Uterus (tissue), 4 donors: ENCODE results near the gene ITIH1. TPM values are rescaled to one million over a fixed set of nuclear protein-coding genes. Genes with fewer than 3 reads are reported as not detected.
"Not testable (repeated sequence)": the region's sequence is repeated elsewhere in the genome, so short reads cannot be mapped to it uniquely, and the experiment has no call there.

Source experiments
- DNase-seq, 2 donors: peaks; one replicate each; pipeline ENCODE4 v3.0.0-alpha.2; 2019 to 2020
- H3K27ac ChIP-seq, 2 donors: fragments of 200-600 bp; sonication (generic); 1 replicate in 1 of 2; 2 replicates in 1 of 2; pipeline ENCODE4 v1.5.1; 2016 to 2018
- H3K27me3 ChIP-seq, 2 donors: fragments of 200-600 bp; sonication (generic); one replicate each; pipeline ENCODE4 v1.5.1; 2018 to 2019; ENCODE audit warnings: control low read depth in 1 of 2
- H3K36me3 ChIP-seq, 2 donors: fragments of 200-600 bp; sonication (generic); one replicate each; pipeline ENCODE4 v1.5.1; 2019; ENCODE audit warnings: control low read depth in 1 of 2
- H3K4me1 ChIP-seq, 2 donors: fragments of 200-600 bp; sonication (generic); one replicate each; pipeline ENCODE4 v1.5.1; 2018 to 2019; ENCODE audit warnings: control low read depth in 1 of 2
- H3K4me3 ChIP-seq, 2 donors: fragments of 200-600 bp; sonication (generic); 1 replicate in 1 of 2; 2 replicates in 1 of 2; pipeline ENCODE4 v1.5.1; 2018 to 2019; ENCODE audit warnings: mild to moderate bottlenecking in 1 of 2
- H3K9me3 ChIP-seq, 2 donors: fragments of 200-600 bp; sonication (generic); one replicate each; pipeline ENCODE4 v1.5.1; 2019; ENCODE audit warnings: control low read depth in 1 of 2
- CTCF ChIP-seq, 4 experiments: fragments of 200-600 bp in 2 of 4; fragments of 450-650 bp in 2 of 4; sonication (generic) in 2 of 4; IDR thresholded peaks; one replicate each; pipeline ENCODE4 v1.5.1; 2016 to 2019; ENCODE audit warnings: antibody characterized with exemption in 4 of 4, mild to moderate bottlenecking in 2 of 4, moderate library complexity in 1 of 4
- POLR2A ChIP-seq, 2 donors: fragments of 450-650 bp; IDR thresholded peaks; one replicate each; pipeline ENCODE4 v1.6.1; 2016; ENCODE audit warnings: antibody characterized with exemption in 2 of 2, mild to moderate bottlenecking in 1 of 2, moderate library complexity in 1 of 2
- intact Hi-C: fragments of 100-400 bp; cut with DNase I; formaldehyde crosslinking; loops from one replicate; pipeline ENCODE4 v1.15.1; 2023; ENCODE audit warnings: low total_unique reads
- total RNA-seq, 4 donors: library from RNA; depleted of rRNA in 3 of 4; stranded (reverse); fragments of >200 nt in 3 of 4; gene quantifications; one replicate each; pipeline versions ENCODE4 v1.1.0 to v1.2.4, GENCODE V29; 2014 to 2023
- donor health status: DM: yes; HTN: yes; CAD: no.

Gene ITIH1
- under 1 TPM in 1 of 4 donors, not detected in 3; 0.18 TPM for total RNA-seq

GRCh38 chr3:52777127-52777958 lies at the start of gene ITIH1:
Gene ITIH1, plus strand, starts transcription at chr3:52777599. Its CDS starts 17 bp downstream, at chr3:52777616.
- H3K4me1 ChIP-seq: no peaks in the 10 kb centered on the region
- no peak within 1 kb of the TSS for H3K27ac ChIP-seq
- no peak within 1 kb of the TSS for H3K4me3 ChIP-seq
- H3K9me3 ChIP-seq: no peaks in the 10 kb centered on the region
- intact Hi-C loops: no loop called here
- H3K36me3 ChIP-seq: no peaks in the 10 kb centered on the region
- no peaks in the 10 kb centered on the region for H3K27me3 ChIP-seq
- TF ChIP-seq CTCF (IDR thresholded peaks at IDR 0.05) (no peak), POLR2A (IDR thresholded peaks at IDR 0.05) (no peak)
- peak in 1 of 2 donors; percentile 13 for DNase-seq

GRCh38 chr3:52728753-52729152 lies 48.6 kb upstream of the ITIH1 start:
- H3K36me3 ChIP-seq, intact Hi-C loops, H3K9me3 ChIP-seq, H3K27ac ChIP-seq, H3K4me3 ChIP-seq, H3K27me3 ChIP-seq, DNase-seq, H3K4me1 ChIP-seq: not testable (repeated sequence)

GRCh38 chr3:52730681-52731080 lies 46.7 kb upstream of the ITIH1 start:
- Histone ChIP-seq H3K36me3 (no peaks in the 10 kb centered on the region), H3K27ac (no peak overlapping the region), H3K4me1 (no peaks in the 10 kb centered on the region), H3K4me3 (no peak overlapping the region), H3K27me3 (no peaks in the 10 kb centered on the region), H3K9me3 (no peaks in the 10 kb centered on the region)
- no peak for TF ChIP-seq CTCF (IDR thresholded peaks at IDR 0.05)
- no peak for TF ChIP-seq POLR2A (IDR thresholded peaks at IDR 0.05)
- intact Hi-C loops: no loop called here
- DNase-seq: no peak

- Histone ChIP-seq H3K9me3 (no peaks in the 10 kb centered on the region), H3K4me3 (no peak overlapping the region), H3K27ac (no peak overlapping the region), H3K27me3 (no peaks in the 10 kb centered on the region), H3K36me3 (no peaks in the 10 kb centered on the region), H3K4me1 (no peaks in the 10 kb centered on the region)
- intact Hi-C loops: no loop called here
- DNase-seq: no peak
- TF ChIP-seq POLR2A (IDR thresholded peaks at IDR 0.05): no peak
- TF ChIP-seq CTCF (IDR thresholded peaks at IDR 0.05): no peak
Observed at GRCh38 chr3:52731590-52731989, 45.8 kb upstream of the ITIH1 start.

GRCh38 chr3:52733256-52733891 lies 44.0 kb upstream of the ITIH1 start:
- H3K36me3 ChIP-seq: no peaks in the 10 kb centered on the region
- intact Hi-C loops: no loop called here
- no peaks in the 10 kb centered on the region for H3K4me1 ChIP-seq
- no peak overlapping the region for H3K4me3 ChIP-seq
- TF ChIP-seq CTCF (IDR thresholded peaks at IDR 0.05) (no peak), POLR2A (IDR thresholded peaks at IDR 0.05) (no peak)
- no peak overlapping the region for H3K27ac ChIP-seq
- no peaks in the 10 kb centered on the region for H3K9me3 ChIP-seq
- no peak for DNase-seq
- no peaks in the 10 kb centered on the region for H3K27me3 ChIP-seq
